MCF 10A (cell line): ENCODE measurements around the gene ABCD4. TPM values are rescaled to one million over a fixed set of nuclear protein-coding genes. Genes with fewer than 3 reads are reported as not detected.

Experiments
- BruUV-seq: library from RNA; stranded (reverse); fragments of 400-500 nt; replicated peaks from 2 replicates; lab custom pipeline; 2021; lab: Mats Ljungman, UMichigan
- CTCF ChIA-PET: fragments of 300-600 bp; sonication (Branson Sonifier 250); formaldehyde crosslinking; extraction: SDS; loops from one replicate; lab custom pipeline; 2021; ENCODE audit warnings: antibody characterized with exemption, inconsistent platforms; lab: Yijun Ruan, JAX
- POLR2A ChIA-PET: fragments of 300-600, 350-650 bp; sonication (Branson Sonifier 250); formaldehyde crosslinking; extraction: SDS; loops from one replicate; lab custom pipeline; 2020; ENCODE audit warnings: antibody characterized with exemption, inconsistent platforms; lab: Yijun Ruan, JAX
- DNase-seq: peaks from one replicate; pipeline ENCODE4 v3.0.0-alpha.2; 2018; ENCODE audit not compliant: unreplicated experiment
- H3K27ac Mint-ChIP-seq: one replicate; pipeline ENCODE4 v1.8.0; 2022; ENCODE audit warnings: mild to moderate bottlenecking, low read depth, mixed read lengths; ENCODE audit not compliant: unreplicated experiment
- H3K27me3 Mint-ChIP-seq: one replicate; pipeline ENCODE4 v1.8.0; 2022; ENCODE audit warnings: mixed read lengths; ENCODE audit not compliant: insufficient read depth, unreplicated experiment
- H3K36me3 Mint-ChIP-seq: one replicate; pipeline ENCODE4 v1.8.0; 2022; ENCODE audit warnings: mild to moderate bottlenecking, moderate library complexity, mixed read lengths; ENCODE audit not compliant: insufficient read depth, unreplicated experiment
- H3K4me1 Mint-ChIP-seq: one replicate; pipeline ENCODE4 v1.8.0; 2022; ENCODE audit warnings: mixed read lengths; ENCODE audit not compliant: insufficient read depth, unreplicated experiment
- H3K4me3 Mint-ChIP-seq: one replicate; pipeline ENCODE4 v1.8.0; 2022; ENCODE audit warnings: mild to moderate bottlenecking, moderate library complexity, mixed read lengths; ENCODE audit not compliant: unreplicated experiment
- H3K9me3 Mint-ChIP-seq: one replicate; pipeline ENCODE4 v1.8.0; 2022; ENCODE audit warnings: mixed read lengths; ENCODE audit not compliant: unreplicated experiment
- intact Hi-C: fragments of 100-400 bp; cut with micrococcal nuclease; formaldehyde crosslinking; loops from 2 replicates; pipeline ENCODE4 v1.14.1; 2022
- total RNA-seq: library from RNA; stranded (reverse); gene quantifications from 2 replicates; pipeline ENCODE4 v1.2.3, GENCODE V29; 2022
- TF ChIP-seq, protein P1 (sequence below): fragments of 200-600 bp; IDR thresholded peaks from one replicate; pipeline ENCODE4 v1.8.0; 2022; ENCODE audit warnings: antibody characterized with exemption, mild to moderate bottlenecking; ENCODE audit not compliant: unreplicated experiment

ABCD4 gene
- total RNA-seq, 1 experiment from 2014 or later, result 26.6 TPM

DNA sequence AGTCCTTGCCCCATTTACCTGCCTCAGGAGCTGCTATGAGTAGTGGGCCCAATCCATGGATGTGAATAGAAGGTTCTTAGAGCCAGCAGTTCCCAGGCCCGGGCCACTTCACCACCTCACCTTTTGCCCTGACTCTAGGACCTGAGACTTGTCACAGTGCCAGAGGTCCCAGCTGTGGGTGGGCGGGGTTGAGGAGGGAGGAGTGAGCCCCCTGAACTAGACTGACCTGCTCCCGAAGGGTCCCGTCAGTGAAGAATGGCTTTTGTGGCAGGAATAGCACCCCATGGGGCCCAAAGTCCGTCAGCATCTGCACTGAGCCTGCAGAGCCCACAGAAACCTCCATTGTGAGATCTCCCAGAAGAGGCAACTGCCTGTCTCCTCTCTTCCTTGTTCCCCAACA is 12.9 kb downstream of the ABCD4 start:
- no TSS peak for BruUV-seq
- H3K27ac Mint-ChIP-seq, result no peak overlapping the region
- no peaks in the 10 kb centered on the region for H3K9me3 Mint-ChIP-seq
- ChIA-PET POLR2A (no interaction called here), CTCF (no interaction called here)
- DNase-seq, result no peak
- TF ChIP-seq, protein P1, sequence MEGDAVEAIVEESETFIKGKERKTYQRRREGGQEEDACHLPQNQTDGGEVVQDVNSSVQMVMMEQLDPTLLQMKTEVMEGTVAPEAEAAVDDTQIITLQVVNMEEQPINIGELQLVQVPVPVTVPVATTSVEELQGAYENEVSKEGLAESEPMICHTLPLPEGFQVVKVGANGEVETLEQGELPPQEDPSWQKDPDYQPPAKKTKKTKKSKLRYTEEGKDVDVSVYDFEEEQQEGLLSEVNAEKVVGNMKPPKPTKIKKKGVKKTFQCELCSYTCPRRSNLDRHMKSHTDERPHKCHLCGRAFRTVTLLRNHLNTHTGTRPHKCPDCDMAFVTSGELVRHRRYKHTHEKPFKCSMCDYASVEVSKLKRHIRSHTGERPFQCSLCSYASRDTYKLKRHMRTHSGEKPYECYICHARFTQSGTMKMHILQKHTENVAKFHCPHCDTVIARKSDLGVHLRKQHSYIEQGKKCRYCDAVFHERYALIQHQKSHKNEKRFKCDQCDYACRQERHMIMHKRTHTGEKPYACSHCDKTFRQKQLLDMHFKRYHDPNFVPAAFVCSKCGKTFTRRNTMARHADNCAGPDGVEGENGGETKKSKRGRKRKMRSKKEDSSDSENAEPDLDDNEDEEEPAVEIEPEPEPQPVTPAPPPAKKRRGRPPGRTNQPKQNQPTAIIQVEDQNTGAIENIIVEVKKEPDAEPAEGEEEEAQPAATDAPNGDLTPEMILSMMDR, result no peak
- peaks cover 24% of the 10 kb centered on the region for H3K36me3 Mint-ChIP-seq
- no peaks in the 10 kb centered on the region for H3K27me3 Mint-ChIP-seq
- intact Hi-C loops, result no loop called here
- H3K4me3 Mint-ChIP-seq, result no peak overlapping the region
- H3K4me1 Mint-ChIP-seq, result no peaks in the 10 kb centered on the region

DNA sequence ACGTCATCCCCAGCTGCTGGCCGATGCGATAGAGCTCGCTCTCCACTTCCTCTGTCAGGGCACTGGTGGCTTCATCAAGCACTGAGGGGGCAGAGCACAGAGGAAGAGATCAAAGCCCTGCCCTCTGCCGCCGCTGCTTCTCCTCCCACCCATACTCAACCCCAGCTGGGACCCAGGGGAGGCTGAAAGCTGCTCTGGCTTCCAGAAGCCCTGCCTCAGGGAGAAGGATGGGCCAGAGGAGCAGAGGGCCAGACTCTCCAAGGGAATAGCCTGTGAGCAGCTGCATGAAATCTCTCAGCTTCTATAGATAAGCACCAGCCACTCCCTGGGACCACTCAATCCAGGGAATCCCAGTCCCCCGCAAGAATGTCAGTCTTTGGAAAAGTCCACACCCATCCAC is 16.0 kb downstream of the ABCD4 start:
- Mint-ChIP-seq H3K27me3 (no peaks in the 10 kb centered on the region), H3K4me1 (no peaks in the 10 kb centered on the region), H3K36me3 (peaks cover 31% of the 10 kb centered on the region), H3K27ac (no peak overlapping the region), H3K4me3 (no peak overlapping the region), H3K9me3 (no peaks in the 10 kb centered on the region)
- ChIA-PET CTCF (interaction anchor here (0.5 to 1.1 kb wide), 2 partner anchors 8 to 21 kb away, joined by 4 to 5 read pairs; no protein-coding TSS in a partner anchor), POLR2A (no interaction called here)
- intact Hi-C loops, result no loop called here
- no TSS peak for BruUV-seq
- TF ChIP-seq, protein P1, result no peak
- no peak for DNase-seq

DNA sequence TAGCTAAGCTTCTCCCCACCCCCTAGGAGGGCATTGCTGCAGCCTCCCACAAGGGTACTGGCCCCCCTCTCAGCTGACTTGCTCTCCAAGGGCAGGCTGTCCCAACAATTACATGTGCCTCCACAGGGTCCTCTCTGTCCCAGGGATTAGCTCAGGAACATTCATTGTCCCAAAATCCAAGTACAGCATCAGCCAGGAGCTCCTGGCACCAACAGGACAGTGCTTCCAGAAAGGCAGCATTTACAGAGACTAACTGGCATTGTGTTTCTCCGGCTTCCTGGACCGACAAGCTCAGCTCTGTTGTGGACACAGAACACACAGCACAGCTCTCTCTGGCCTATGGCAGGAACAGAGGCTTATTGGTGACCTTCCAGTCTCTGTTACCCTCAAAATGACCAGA is 21.7 kb downstream of the ABCD4 start:
- H3K4me3 Mint-ChIP-seq, result no peak overlapping the region
- H3K36me3 Mint-ChIP-seq, result peaks cover 25% of the 10 kb centered on the region
- intact Hi-C loops, result no loop called here
- POLR2A ChIA-PET, result interaction anchor here (0.7 kb wide), 1 partner anchor 476 kb away, joined by 3 read pairs; no protein-coding TSS in a partner anchor
- no peaks in the 10 kb centered on the region for H3K27me3 Mint-ChIP-seq
- no peak for DNase-seq
- BruUV-seq, result no TSS peak
- H3K4me1 Mint-ChIP-seq, result no peaks in the 10 kb centered on the region
- CTCF ChIA-PET, result interaction anchor here (1.1 kb wide), 2 partner anchors 13 to 24 kb away, joined by 4 read pairs; no protein-coding TSS in a partner anchor
- no peaks in the 10 kb centered on the region for H3K9me3 Mint-ChIP-seq
- H3K27ac Mint-ChIP-seq, result no peak overlapping the region
- TF ChIP-seq, protein P1, result no peak

DNA sequence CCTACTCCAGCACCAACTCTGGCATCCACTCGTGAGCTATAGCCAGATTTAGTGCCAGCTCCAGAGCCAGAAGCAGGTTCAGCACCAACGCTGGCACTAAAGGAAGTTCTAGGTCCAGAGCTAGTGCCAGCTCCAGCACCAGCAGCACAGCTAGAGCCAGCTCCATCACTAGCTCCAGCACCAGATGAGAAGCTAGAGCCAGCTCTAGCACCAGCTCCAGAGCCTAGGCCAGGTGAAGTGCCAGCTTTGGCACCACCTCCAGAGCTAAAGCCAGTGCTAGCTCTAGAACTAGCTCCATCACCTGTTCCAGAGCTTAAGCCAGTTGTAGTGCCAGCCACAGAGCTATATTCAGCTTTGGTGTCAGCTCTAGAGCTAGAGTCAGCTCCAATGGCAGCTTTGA is 24.7 kb downstream of the ABCD4 start:
- no peak overlapping the region for H3K4me3 Mint-ChIP-seq
- BruUV-seq, result no TSS peak
- POLR2A ChIA-PET, result interaction anchor here (0.7 to 1.2 kb wide), 2 partner anchors 24 to 228 kb away, joined by 3 to 4 read pairs; partner anchors contain the start of gene ABCD4
- no peaks in the 10 kb centered on the region for H3K4me1 Mint-ChIP-seq
- no peaks in the 10 kb centered on the region for H3K27me3 Mint-ChIP-seq
- intact Hi-C loops, result no loop called here
- no peak for DNase-seq
- no peaks in the 10 kb centered on the region for H3K9me3 Mint-ChIP-seq
- CTCF ChIA-PET, result interaction anchor here (0.7 to 1.3 kb wide), 3 partner anchors 21 to 702 kb away, joined by 4 to 8 read pairs (median 4); no protein-coding TSS in a partner anchor
- peaks cover 10% of the 10 kb centered on the region for H3K36me3 Mint-ChIP-seq
- TF ChIP-seq, protein P1, result no peak
- H3K27ac Mint-ChIP-seq, result no peak overlapping the region
